Hippocampal formation (tissue), 2 donors: Measurements from ENCODE around the gene DROSHA.
"Not testable (repeated sequence)": the region's sequence is repeated elsewhere in the genome, so short reads cannot be mapped to it uniquely, and the experiment has no call there.

Experiments
- DNase-seq, 2 donors: peaks; one replicate each; lab custom pipeline; 2025; lab: John Stamatoyannopoulos, UW

DROSHA gene

GRCh38 chr5:31415009-31415923 lies 116.6 kb downstream of the DROSHA start:
- no peak for DNase-seq

- no peak for DNase-seq
Observed at GRCh38 chr5:31413030-31413812, 118.7 kb downstream of the DROSHA start.

- DNase-seq, result no peak
Observed at GRCh38 chr5:31412324-31412723, 119.6 kb downstream of the DROSHA start.

- DNase-seq, result peak in 1 of 2 donors; percentile 80
Observed at GRCh38 chr5:31410089-31410488, 121.8 kb downstream of the DROSHA start.

- DNase-seq, result no peak
Observed at GRCh38 chr5:31408814-31409213, 123.1 kb downstream of the DROSHA start.

- DNase-seq, result no peak
Observed at GRCh38 chr5:31407921-31408693, 123.8 kb downstream of the DROSHA start.

GRCh38 chr5:31404325-31404724 lies 127.6 kb downstream of the DROSHA start:
- no peak for DNase-seq

GRCh38 chr5:31401691-31402090 lies 130.2 kb downstream of the DROSHA start:
- no peak for DNase-seq

- no peak for DNase-seq
Observed at GRCh38 chr5:31397926-31398557, 133.9 kb downstream of the DROSHA start.

- DNase-seq, result no peak
Observed at GRCh38 chr5:31396611-31397295, 135.1 kb downstream of the DROSHA start.

- DNase-seq, result not testable (repeated sequence)
Observed at GRCh38 chr5:31395450-31396045, 136.3 kb downstream of the DROSHA start.

- no peak for DNase-seq
Observed at GRCh38 chr5:31393126-31393525, 138.8 kb downstream of the DROSHA start.

- no peak for DNase-seq
Observed at GRCh38 chr5:31392061-31392460, 139.8 kb downstream of the DROSHA start.

GRCh38 chr5:31390256-31390655 lies 141.6 kb downstream of the DROSHA start:
- DNase-seq, result no peak

- DNase-seq, result no peak
Observed at GRCh38 chr5:31385774-31386537, 145.9 kb downstream of the DROSHA start.

- no peak for DNase-seq
Observed at GRCh38 chr5:31383734-31384133, 148.2 kb downstream of the DROSHA start.

GRCh38 chr5:31382051-31382878 lies 149.6 kb downstream of the DROSHA start:
- no peak for DNase-seq

- DNase-seq, result no peak
Observed at GRCh38 chr5:31381299-31381698, 150.6 kb downstream of the DROSHA start.

- DNase-seq, result no peak
Observed at GRCh38 chr5:31380049-31380448, 151.8 kb downstream of the DROSHA start.
